Vagina (tissue), 2 donors: ENCODE measurements around the gene COPS7B. TPM values are rescaled to one million over a fixed set of nuclear protein-coding genes. Genes with fewer than 3 reads are reported as not detected.

ENCODE experiments used
- DNase-seq, 2 donors: peaks; one replicate each; pipeline ENCODE4 v3.0.0-alpha.2; 2017; ENCODE audit errors: extremely low spot score in 2 of 2
- H3K27ac ChIP-seq: fragments of 200-600 bp; sonication (generic); one replicate; pipeline ENCODE4 v1.5.1; 2019
- H3K27me3 ChIP-seq: fragments of 200-600 bp; sonication (generic); one replicate; pipeline ENCODE4 v1.5.1; 2019
- H3K36me3 ChIP-seq, 2 donors: fragments of 200-600 bp; sonication (generic); one replicate each; pipeline ENCODE4 v1.5.1; 2017 to 2019
- H3K4me1 ChIP-seq: fragments of 200-600 bp; sonication (generic); one replicate; pipeline ENCODE4 v1.5.1; 2019
- H3K4me3 ChIP-seq, 2 donors: fragments of 200-600 bp; sonication (generic); 1 replicate in 1 of 2; 2 replicates in 1 of 2; pipeline ENCODE4 v1.5.1; 2016 to 2019
- H3K9me3 ChIP-seq: fragments of 200-600 bp; sonication (generic); one replicate; pipeline ENCODE4 v1.5.1; 2019
- CTCF ChIP-seq, 3 experiments: fragments of 450-650 bp in 2 of 3; fragments of 200-600 bp in 1 of 3; sonication (generic) in 1 of 3; IDR thresholded peaks; one replicate each; pipeline ENCODE4 v1.5.1; 2017 to 2019; ENCODE audit warnings: antibody characterized with exemption in 3 of 3, mild to moderate bottlenecking in 2 of 3, moderate library complexity in 2 of 3
- POLR2A ChIP-seq, 2 donors: fragments of 450-650 bp; IDR thresholded peaks; one replicate each; pipeline ENCODE4 v1.6.1; 2017; ENCODE audit warnings: antibody characterized with exemption in 2 of 2, mild to moderate bottlenecking in 2 of 2, moderate library complexity in 2 of 2
- POLR2AphosphoS5 ChIP-seq, 2 donors: sonication (generic); formaldehyde crosslinking; IDR thresholded peaks; one replicate each; pipeline ENCODE4 v1.9.0; 2017; ENCODE audit warnings: antibody characterized with exemption in 2 of 2, mild to moderate bottlenecking in 2 of 2, low read depth in 1 of 2; ENCODE audit not compliant: insufficient read depth in 1 of 2
- intact Hi-C: fragments of 100-400 bp; cut with DNase I; formaldehyde crosslinking; loops from one replicate; pipeline ENCODE4 v1.15.1; 2023
- total RNA-seq: library from RNA; depleted of rRNA; stranded (reverse); fragments of >200 nt; gene quantifications from one replicate; pipeline ENCODE4 v1.2.3, GENCODE V29; 2016

The COPS7B gene
- total RNA-seq, 1 donor from 2014 or later, result 21.1 TPM

GRCh38 chr2:231765496-231765929 is 20.7 kb upstream of the COPS7B start:
- H3K4me1 ChIP-seq, result no peaks in the 10 kb centered on the region
- intact Hi-C loops, result no loop called here
- no peak for DNase-seq
- no peak overlapping the region for H3K27ac ChIP-seq
- H3K9me3 ChIP-seq, result no peaks in the 10 kb centered on the region
- H3K27me3 ChIP-seq, result no peaks in the 10 kb centered on the region
- no peaks in the 10 kb centered on the region for H3K36me3 ChIP-seq
- TF ChIP-seq CTCF (IDR thresholded peaks at IDR 0.05) (no peak), POLR2A (IDR thresholded peaks at IDR 0.05) (no peak), POLR2AphosphoS5 (IDR thresholded peaks at IDR 0.05; ENCODE audit: insufficient read depth in 1 of 2, low read depth in 1 of 2) (no peak)
- H3K4me3 ChIP-seq, result no peak overlapping the region

- no peak overlapping the region for H3K4me3 ChIP-seq
- no peak for DNase-seq
- no peak overlapping the region for H3K27ac ChIP-seq
- intact Hi-C loops, result no loop called here
- H3K27me3 ChIP-seq, result no peaks in the 10 kb centered on the region
- no peaks in the 10 kb centered on the region for H3K9me3 ChIP-seq
- no peaks in the 10 kb centered on the region for H3K4me1 ChIP-seq
- no peaks in the 10 kb centered on the region for H3K36me3 ChIP-seq
- TF ChIP-seq POLR2A (IDR thresholded peaks at IDR 0.05) (no peak), CTCF (IDR thresholded peaks at IDR 0.05) (no peak), POLR2AphosphoS5 (IDR thresholded peaks at IDR 0.05; ENCODE audit: insufficient read depth in 1 of 2, low read depth in 1 of 2) (no peak)
Measured at GRCh38 chr2:231769170-231770136, 16.8 kb upstream of the COPS7B start.

- TF ChIP-seq POLR2AphosphoS5 (IDR thresholded peaks at IDR 0.05; ENCODE audit: insufficient read depth in 1 of 2, low read depth in 1 of 2), result no peak
- TF ChIP-seq POLR2A (IDR thresholded peaks at IDR 0.05), result no peak
- no peak for TF ChIP-seq CTCF (IDR thresholded peaks at IDR 0.05)
- Histone ChIP-seq H3K4me3 (peak overlapping the region; percentile 72 to 74), H3K4me1 (peaks cover 40% of the 10 kb centered on the region), H3K36me3 (no peaks in the 10 kb centered on the region), H3K9me3 (no peaks in the 10 kb centered on the region), H3K27ac (peak overlapping the region; percentile 89), H3K27me3 (no peaks in the 10 kb centered on the region)
- intact Hi-C loops, result no loop called here
- DNase-seq, result no peak
Measured at GRCh38 chr2:231780123-231780908, 5.9 kb upstream of the COPS7B start.

GRCh38 chr2:231780909-231781797 is 5.1 kb upstream of the COPS7B start, which contains the start of gene PDE6D:
Gene PDE6D (minus strand): TSS chr2:231781282. CDS start chr2:231781114, 168 bp downstream.
- Histone ChIP-seq H3K27me3 (no peaks in the 10 kb centered on the region), H3K9me3 (no peaks in the 10 kb centered on the region), H3K4me3 (peak within 1 kb of the TSS; percentile 72 to 74), H3K4me1 (peaks cover 46% of the 10 kb centered on the region), H3K36me3 (no peaks in the 10 kb centered on the region), H3K27ac (peak within 1 kb of the TSS; percentile 89)
- TF ChIP-seq CTCF (IDR thresholded peaks at IDR 0.05) (no peak), POLR2AphosphoS5 (IDR thresholded peaks at IDR 0.05; ENCODE audit: insufficient read depth in 1 of 2, low read depth in 1 of 2) (peak; percentile 92 to 99), POLR2A (IDR thresholded peaks at IDR 0.05) (peak; percentile 88 to 92)
- intact Hi-C loops, result no loop called here
- peak; percentile 99 for DNase-seq
